SIG-M5 treated with dmso at 0.1 percent for 504 hours (cell line): ENCODE results near the gene TYSND1.
"Not testable (repeated sequence)": the region's sequence is repeated elsewhere in the genome, so short reads cannot be mapped to it uniquely, and the experiment has no call there.

Experiments used
- DNase-seq: peaks from one replicate; lab custom pipeline; 2025; ENCODE audit not compliant: unreplicated experiment; lab: John Stamatoyannopoulos, UW

The TYSND1 gene

DNA sequence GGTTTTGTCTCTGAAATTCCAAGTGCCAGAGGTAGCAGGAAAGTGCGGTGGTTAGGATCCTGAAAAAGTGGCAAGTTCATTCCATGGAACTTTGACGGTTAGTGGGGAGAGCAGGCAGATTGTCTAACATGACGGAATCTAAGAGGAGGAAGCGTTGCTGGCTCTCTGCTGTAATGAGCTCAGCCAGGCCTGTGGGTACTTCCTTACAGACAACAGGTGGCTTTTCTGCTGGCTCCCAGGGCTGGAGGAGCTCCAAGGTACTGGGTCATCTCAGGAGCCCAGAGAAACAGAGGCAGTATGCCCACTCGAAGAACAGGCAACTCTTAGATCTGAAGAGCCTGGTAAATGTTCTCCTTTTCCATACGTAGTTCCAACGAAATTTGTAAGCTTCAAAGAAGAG is 10.8 kb downstream of the TYSND1 start:
- no peak for DNase-seq

DNA sequence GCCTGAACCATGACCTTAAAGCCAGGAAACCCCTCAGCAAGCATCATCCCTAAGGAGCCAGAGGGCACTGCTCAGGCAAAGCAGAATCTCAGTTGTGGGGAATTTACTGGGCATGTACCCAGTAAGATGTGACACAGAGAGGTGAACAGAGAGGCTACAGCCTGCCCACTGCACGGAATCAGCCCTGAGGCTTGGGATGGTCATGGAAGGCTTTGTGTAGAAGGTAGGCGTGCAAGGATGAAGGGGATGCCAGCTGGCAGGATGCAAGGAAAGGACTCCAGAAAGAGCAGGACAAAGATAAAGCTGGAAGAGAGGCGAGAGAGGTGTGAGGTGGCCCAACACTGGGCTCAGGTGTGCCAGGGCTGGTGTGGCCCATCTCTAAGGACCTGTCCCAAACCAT is 11.5 kb downstream of the TYSND1 start:
- no peak for DNase-seq

DNA sequence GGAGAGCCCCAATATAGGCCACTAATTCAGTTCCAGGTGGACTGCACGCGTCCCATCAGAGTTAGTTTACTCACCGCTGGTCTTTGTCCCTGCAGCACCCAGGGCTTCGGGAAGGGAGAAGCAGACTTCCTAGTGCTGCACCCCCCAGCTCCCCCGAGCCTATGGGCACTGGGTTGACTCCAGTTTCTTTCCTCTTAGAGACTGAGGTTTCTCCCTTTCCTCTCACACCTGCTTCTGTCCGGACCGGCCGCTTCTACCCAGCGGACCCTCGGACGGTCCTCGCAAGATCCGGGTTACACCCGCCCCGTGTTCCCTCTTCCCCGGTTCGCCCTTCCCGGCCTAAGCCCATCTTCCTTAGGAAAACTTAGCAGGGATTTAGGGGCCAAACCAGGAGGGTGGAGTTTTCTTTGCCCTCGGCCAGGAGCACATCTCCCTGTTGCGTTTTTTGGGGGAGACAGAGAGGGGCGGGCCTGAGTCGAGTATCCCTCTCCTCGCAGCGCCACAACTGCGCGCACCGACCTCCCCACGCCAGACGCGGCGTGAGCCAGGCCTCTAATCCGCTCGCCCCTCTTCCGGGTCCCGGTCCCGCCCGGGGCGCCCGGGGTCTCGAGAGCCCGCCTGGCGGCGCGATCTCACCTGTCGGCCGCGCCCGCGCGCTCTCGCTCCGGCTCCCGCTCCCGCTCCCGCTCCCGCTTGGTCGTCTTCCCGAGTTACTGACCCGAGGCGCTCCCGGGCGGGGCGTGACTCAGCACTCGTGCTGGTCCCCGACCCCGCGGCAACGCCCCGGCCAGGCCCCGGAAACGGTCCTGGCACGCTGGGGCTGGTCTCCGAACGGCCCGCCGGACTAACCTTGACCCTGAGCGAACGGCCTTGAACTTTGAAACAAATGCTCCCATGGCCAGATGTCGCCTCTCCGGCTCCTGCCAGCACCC is 14.1 kb downstream of the TYSND1 start, which contains the start of gene AIFM2:
Gene AIFM2, minus strand, starts transcription at position 728 of the 932 bp plus-strand sequence. CDS start 8,741 bp downstream, outside the sequence.
- no peak for DNase-seq

GRCh38 chr10:70131560-70131937 is 15.0 kb downstream of the TYSND1 start:
- no peak for DNase-seq

DNA sequence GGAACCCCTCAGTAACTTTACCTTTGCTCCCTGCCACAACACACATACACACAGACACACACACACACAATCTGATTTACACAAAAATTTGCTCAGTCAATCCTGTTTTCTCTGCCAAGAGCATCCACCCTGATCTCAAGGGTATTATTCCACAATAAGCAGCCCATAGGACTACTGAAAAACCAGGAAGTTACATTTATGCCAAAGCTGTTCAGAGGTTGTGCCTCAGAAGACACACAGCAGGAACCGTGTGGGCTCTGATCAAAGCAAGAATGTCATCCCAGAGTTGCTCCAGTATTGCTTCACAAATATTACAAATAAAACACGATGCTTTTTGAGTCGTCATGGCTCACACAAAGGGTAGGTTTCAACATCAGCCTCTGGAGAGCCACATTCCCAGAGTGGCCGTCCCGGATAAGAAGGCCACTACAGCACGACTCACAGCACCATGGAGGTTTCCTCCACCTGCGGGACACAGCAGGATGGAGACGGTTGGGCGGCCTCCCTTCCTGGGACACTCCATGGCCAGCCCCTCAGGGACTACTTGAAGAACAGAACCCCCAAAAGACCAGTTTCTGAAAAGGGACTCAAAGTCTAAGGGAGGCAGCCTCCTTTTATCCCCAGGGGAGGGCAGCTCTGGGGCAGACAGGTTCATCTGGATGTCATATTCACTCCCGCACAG is 15.5 kb downstream of the TYSND1 start:
- no peak for DNase-seq

- no peak for DNase-seq
Measured at GRCh38 chr10:70126700-70127395, 19.7 kb downstream of the TYSND1 start.

DNA sequence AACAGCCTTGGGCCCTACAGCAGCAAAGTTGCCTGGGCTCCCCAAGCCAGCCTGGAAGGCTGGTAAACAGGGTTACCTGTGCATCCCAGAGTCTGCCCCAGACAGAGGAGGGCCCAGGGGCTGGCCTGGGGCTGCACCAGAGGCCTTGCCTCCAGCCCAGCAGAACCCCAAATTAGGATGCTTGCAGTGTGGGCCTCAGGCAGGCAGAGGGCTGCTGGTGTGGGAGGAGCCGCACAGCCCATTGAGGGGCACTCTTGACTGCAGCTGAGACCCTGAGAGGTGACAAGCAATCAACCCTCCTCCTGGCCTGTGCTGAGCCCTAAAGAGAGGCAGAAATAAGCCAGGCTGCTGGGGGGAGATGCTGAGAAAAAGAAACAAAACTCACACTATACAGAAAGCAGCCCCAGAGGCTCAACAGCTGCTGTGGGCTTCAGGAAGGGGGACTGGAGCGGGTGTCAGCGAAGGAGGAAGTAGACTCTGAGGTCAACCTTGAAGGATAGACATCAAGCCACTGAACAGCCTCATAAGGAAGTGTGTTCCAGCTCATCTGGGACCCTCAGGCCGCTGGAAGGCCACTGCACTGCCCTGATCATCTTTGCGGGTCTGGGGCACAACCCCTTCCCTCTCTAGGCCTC is 20.5 kb downstream of the TYSND1 start:
- DNase-seq: peak; percentile 60

- no peak for DNase-seq
Measured at GRCh38 chr10:70124918-70125317, 21.6 kb downstream of the TYSND1 start.

- DNase-seq: no peak
Measured at GRCh38 chr10:70124415-70124814, 22.1 kb downstream of the TYSND1 start.

DNA sequence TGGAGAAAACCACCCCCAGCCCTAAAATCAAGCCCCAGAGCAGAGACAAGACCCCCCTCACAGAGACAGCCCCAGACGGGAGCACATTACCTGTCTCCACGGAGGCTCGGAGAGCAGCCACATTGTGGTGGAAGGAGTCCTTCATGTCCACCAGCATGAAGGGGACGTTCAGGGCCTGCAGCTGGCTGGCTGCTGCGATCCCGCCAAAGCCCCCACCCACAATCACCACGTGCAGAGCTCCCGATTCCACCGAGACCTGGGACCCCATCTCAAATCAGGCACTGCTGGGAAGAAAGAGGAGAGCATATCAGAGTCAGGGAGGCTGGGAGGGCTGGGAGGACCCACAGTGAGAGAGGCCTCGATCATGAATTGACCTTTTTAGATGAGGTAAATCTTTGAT is 22.7 kb downstream of the TYSND1 start:
- no peak for DNase-seq

GRCh38 chr10:70123166-70123565 is 23.3 kb downstream of the TYSND1 start:
- DNase-seq: not testable (repeated sequence)

DNA sequence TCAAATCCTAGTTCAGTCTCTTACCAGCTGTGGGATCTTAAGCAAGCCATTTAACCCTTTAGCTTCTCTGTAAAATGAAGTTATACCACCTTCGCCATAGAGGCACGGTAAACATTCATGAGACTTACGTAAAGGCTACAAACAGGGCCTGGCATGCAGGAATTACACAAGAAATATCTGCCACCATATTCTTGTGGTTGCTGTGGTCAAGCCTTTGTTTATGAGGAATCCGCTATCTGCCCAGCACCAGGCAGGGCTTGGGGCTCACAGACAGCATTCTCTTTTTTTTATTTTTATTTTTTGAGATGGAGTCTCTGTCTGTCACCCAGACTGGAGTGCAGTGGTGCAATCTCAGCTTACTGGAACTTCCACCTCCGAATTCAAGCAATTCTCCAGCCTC is 23.8 kb downstream of the TYSND1 start:
- DNase-seq: peak; percentile 29

DNA sequence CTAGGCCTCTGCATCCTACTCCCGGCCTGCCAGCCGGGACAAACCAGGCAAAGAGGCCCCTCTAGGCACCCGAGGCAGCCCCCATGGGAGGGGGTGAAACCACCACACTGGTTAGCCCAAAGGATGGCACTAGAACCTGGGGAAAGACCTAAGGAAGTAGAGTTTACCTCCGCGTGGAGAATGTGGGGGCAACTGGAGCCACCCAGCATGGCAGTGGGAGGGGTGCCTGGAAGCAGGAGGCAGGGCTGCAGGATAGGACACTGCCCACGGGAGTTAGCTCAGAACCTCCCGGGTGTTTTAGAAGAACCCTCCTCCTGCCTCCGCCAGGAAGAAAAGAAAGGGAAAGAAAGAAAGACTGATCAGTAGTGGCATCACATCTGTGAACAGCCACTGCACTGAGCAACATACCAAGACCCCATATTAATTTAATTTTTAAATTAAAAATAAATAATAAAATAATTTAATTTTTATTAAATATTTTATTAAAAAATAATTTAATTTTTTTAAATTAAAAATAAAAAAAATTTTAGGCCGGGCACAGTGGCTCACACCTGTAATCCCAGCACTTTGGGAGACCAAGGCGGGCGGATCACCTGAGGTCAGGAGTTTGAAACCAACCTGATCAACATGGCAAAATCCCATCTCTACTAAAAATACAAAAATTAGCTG is 25.1 kb downstream of the TYSND1 start:
- DNase-seq: no peak

DNA sequence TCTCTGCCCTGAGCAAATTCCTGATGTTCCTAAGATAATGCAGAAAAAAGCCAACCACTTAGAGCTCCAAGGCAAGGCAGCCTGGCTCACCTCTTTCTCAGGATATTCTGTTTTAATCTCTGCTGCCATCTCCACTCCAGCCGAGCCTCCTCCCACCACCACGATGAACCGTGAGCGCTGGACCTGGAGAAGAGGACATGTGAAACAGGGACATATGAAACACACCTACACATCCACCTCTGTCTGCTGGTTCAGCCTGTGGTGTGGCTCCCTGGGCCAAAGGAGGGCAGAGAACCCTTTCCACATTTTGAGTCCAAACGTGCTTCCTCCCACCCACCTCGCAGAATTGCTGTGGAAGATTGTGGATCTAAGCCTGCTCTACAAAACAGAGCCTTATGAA is 26.1 kb downstream of the TYSND1 start:
- no peak for DNase-seq

DNA sequence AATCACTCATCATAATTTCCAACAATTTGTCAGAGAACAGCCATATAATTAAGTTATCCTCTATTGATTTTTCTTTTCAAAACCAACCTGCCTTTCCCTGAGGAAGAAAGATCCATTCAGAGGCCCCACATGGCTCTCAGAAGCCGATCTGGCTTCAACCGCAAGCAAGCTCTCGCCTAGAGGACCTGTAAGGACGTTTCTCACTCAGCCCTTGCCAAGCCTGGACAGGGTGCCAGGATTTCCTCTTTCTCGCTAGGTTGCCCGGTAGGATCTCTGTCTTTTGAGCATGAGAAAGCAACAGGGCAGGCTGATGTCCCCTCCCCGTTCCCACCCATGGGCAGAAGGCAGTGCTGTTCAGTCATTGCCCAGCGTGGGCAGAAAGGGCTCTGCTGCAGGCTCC is 26.9 kb downstream of the TYSND1 start:
- DNase-seq: no peak

- no peak for DNase-seq
Measured at GRCh38 chr10:70119197-70119596, 27.3 kb downstream of the TYSND1 start.

- no peak for DNase-seq
Measured at GRCh38 chr10:70118196-70118595, 28.3 kb downstream of the TYSND1 start.

GRCh38 chr10:70117646-70118045 is 28.9 kb downstream of the TYSND1 start:
- DNase-seq: no peak

DNA sequence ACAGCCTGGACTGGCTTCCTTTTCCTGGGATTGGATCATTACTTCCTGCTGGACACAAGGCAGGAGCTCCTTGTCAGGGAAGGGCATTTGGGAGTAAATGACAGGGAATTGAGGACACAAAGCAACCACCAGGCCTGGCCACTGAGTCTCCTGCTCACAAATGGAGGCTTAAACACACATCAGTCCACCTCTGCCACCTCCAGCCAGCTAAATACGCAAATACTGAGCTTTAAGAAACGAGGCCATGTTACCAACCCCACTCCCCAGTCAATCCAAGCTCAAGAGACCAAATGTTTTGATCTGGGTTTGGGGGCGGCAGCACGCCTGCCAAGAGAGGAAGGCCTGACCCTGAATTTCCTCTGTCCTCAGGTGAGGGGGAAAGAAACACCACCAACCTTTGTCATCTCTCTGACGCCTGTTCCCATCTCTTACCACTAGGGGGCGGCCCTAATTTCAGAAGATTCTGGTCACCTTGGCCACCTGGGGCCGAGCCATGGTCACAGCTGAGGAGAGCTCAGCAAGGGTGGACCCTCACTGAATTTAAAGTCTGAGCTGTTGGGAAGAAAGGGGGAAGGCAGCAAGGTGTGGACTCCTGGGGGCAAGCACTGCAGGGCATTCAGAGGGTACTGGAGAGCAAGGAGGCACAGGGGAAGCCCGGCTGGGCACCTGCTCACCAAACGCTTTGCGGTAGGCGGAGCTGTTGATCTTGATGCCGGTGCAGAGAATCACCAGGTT is 30.4 kb downstream of the TYSND1 start:
- DNase-seq: no peak

GRCh38 chr10:70114902-70115301 is 31.6 kb downstream of the TYSND1 start:
- DNase-seq: no peak
